K562 (cell line): ENCODE data around the gene GPR39. TPM values are rescaled to one million over a fixed set of nuclear protein-coding genes. Genes with fewer than 3 reads are reported as not detected.

Experiments
- ATAC-seq: fragments of 200-7000 bp; cut with Tn5 transposase; 3 replicates; pipeline ENCODE4 v1.9.1; 2020; ENCODE audit warnings: moderate library complexity
- BruUV-seq: library from RNA; stranded (reverse); fragments of 400-500 nt; replicated peaks from 2 replicates; lab custom pipeline; 2021; lab: Mats Ljungman, UMichigan
- CTCF ChIA-PET: fragments of 300-600 bp; formaldehyde crosslinking; extraction: SDS; loops from one replicate; lab custom pipeline; 2021; ENCODE audit warnings: low intra/inter-chr PET ratio; lab: Yijun Ruan, JAX
- POLR2A ChIA-PET: fragments of 300-600, 350-650 bp; sonication (Branson Sonifier 250); formaldehyde crosslinking; extraction: SDS; loops from one replicate; lab custom pipeline; 2021; ENCODE audit warnings: antibody characterized with exemption, inconsistent platforms; lab: Yijun Ruan, JAX
- DNase-seq, 4 experiments: peaks; one replicate each; pipeline versions ENCODE4 v3.0.0 to v3.0.0-alpha.2; 2011 to 2018; ENCODE audit warnings: low spot score in 3 of 4, mixed read lengths in 3 of 4; ENCODE audit errors: extremely low read depth in 1 of 4
- FAIRE-seq: peaks from 2 replicates; lab custom pipeline; 2011; peaks lifted over from hg19 to GRCh38; lab: Jason Lieb, UNC
- H2AFZ ChIP-seq: 2 replicates; pipeline ENCODE4 v1.6.0; 2011; ENCODE audit warnings: low read depth, low read length, control low read depth, inconsistent platforms
- H3K27ac ChIP-seq: fragments of 200-600 bp; 3 replicates; pipeline ENCODE4 v1.8.0; 2011; ENCODE audit warnings: low read depth, mild to moderate bottlenecking, control low read depth, inconsistent platforms, low read length, moderate library complexity, mixed read lengths; ENCODE audit errors: extremely low read depth
- H3K27me3 ChIP-seq, 2 experiments: fragments of 300-600 bp in 1 of 2; 2 replicates in 1 of 2; 3 replicates in 1 of 2; pipeline versions ENCODE4 v1.6.0 to v1.8.0; 2011; ENCODE audit warnings: inconsistent platforms in 2 of 2, low read length in 2 of 2, mild to moderate bottlenecking in 1 of 2, mixed read lengths in 1 of 2, moderate library complexity in 1 of 2; ENCODE audit not compliant: control insufficient read depth in 2 of 2, insufficient read depth in 2 of 2
- H3K36me3 ChIP-seq: fragments of 300-600 bp; 3 replicates; pipeline ENCODE4 v1.8.0; 2011; ENCODE audit warnings: mild to moderate bottlenecking, low read length, inconsistent platforms; ENCODE audit not compliant: control insufficient read depth, insufficient read depth
- H3K4me1 ChIP-seq, 2 experiments: fragments of 200-600 bp in 1 of 2; replicated peaks in 1 of 2; 2 replicates in 1 of 2; 3 replicates in 1 of 2; pipeline versions ENCODE4 v1.5.1 to v1.8.0; 2011; ENCODE audit warnings: inconsistent platforms in 2 of 2, low read length in 2 of 2, mild to moderate bottlenecking in 1 of 2, mixed read lengths in 1 of 2, moderate library complexity in 1 of 2; ENCODE audit not compliant: control insufficient read depth in 2 of 2, insufficient read depth in 2 of 2
- H3K4me2 ChIP-seq: 2 replicates; pipeline ENCODE4 v1.6.1; 2011; ENCODE audit warnings: low read length, control low read depth, inconsistent platforms, mixed read lengths; ENCODE audit not compliant: insufficient read depth
- H3K4me3 ChIP-seq: fragments of 200-600 bp; sonication (generic), shearing (Covaris generic); 2 replicates; pipeline ENCODE4 v1.5.1; 2016; ENCODE audit warnings: control low read depth, inconsistent platforms
- H3K79me2 ChIP-seq: fragments of 200-600 bp; 3 replicates; pipeline ENCODE4 v1.8.0; 2011; ENCODE audit warnings: low read length, inconsistent platforms; ENCODE audit not compliant: control insufficient read depth, insufficient read depth
- H3K9ac ChIP-seq, 2 experiments: 2 replicates each; pipeline versions ENCODE4 v1.6.0 to v1.6.1; 2011; ENCODE audit warnings: low read depth in 2 of 2, low read length in 2 of 2, control low read depth in 1 of 2, inconsistent platforms in 1 of 2, mild to moderate bottlenecking in 1 of 2, mixed read lengths in 1 of 2; ENCODE audit not compliant: insufficient read depth in 1 of 2
- H3K9me1 ChIP-seq: one replicate; pipeline ENCODE4 v1.6.0; 2011; ENCODE audit warnings: inconsistent platforms, mild to moderate bottlenecking, low read length, moderate library complexity; ENCODE audit not compliant: control insufficient read depth, insufficient read depth
- H3K9me3 ChIP-seq: replicated peaks from 2 replicates; pipeline ENCODE4 v1.5.1; 2011; ENCODE audit warnings: low read depth, low read length, inconsistent platforms; ENCODE audit not compliant: control insufficient read depth, insufficient read depth
- H4K20me1 ChIP-seq: replicated peaks from 2 replicates; pipeline ENCODE4 v1.6.1; 2011; ENCODE audit warnings: low read length, inconsistent platforms, mixed read lengths; ENCODE audit not compliant: control insufficient read depth, insufficient read depth
- BHLHE40 ChIP-seq: IDR thresholded peaks from 2 replicates; pipeline ENCODE4 v1.6.1; 2011; ENCODE audit warnings: low read length, improper control_type of control experiment
- BRD9 ChIP-seq: fragments of 450-650 bp; IDR thresholded peaks from 2 replicates; pipeline ENCODE4 v1.6.1; 2018; ENCODE audit warnings: low read depth; ENCODE audit not compliant: partially characterized antibody
- CEBPG ChIP-seq, 3 experiments: fragments of 200-800 bp in 1 of 3; sonication (Bioruptor generic) in 1 of 3; sonication (generic) in 1 of 3; formaldehyde crosslinking in 1 of 3; IDR thresholded peaks in 2 of 3; conservative IDR thresholded peaks in 1 of 3; 2 replicates each; pipeline versions ENCODE4 v1.6.1 to v1.8.0; 2016 to 2022; ENCODE audit warnings: missing compliant biosample characterization in 2 of 3, missing genetic modification characterization in 2 of 3, mild to moderate bottlenecking in 1 of 3, missing genetic modification reagents in 1 of 3
- DACH1 ChIP-seq: fragments of 450-650 bp; IDR thresholded peaks from 2 replicates; pipeline ENCODE4 v1.6.1; 2018; ENCODE audit not compliant: partially characterized antibody
- FOS ChIP-seq: IDR thresholded peaks from 3 replicates; pipeline ENCODE4 v1.6.1; 2011; ENCODE audit not compliant: insufficient read length; ENCODE audit errors: extremely low read depth
- KLF10 ChIP-seq: fragments of 250-450 bp; sonication (Bioruptor Pico); IDR thresholded peaks from 2 replicates; pipeline ENCODE4 v1.6.1; 2021; ENCODE audit warnings: matching md5 sums
- PPARD ChIP-seq: fragments of 250-450 bp; sonication (Bioruptor Pico); IDR thresholded peaks from 2 replicates; pipeline ENCODE4 v1.8.0; 2022; ENCODE audit warnings: inconsistent platforms, mild to moderate bottlenecking, moderate library complexity
- TRIM24 ChIP-seq, 2 experiments: fragments of 450-650 bp; IDR thresholded peaks; 2 replicates each; pipeline ENCODE4 v1.6.1; 2016
- ZNF324 ChIP-seq: fragments of 250-450 bp; sonication (Bioruptor Pico); IDR thresholded peaks from 2 replicates; pipeline ENCODE4 v1.4.0; 2020; ENCODE audit warnings: mild to moderate bottlenecking
- WGBS: fragments of 100-300 bp; shearing (Covaris generic); methylation state at CpG from one replicate; pipeline ENCODE4 v1.1.6; 2016; ENCODE audit warnings: low coverage, mixed read lengths; ENCODE audit not compliant: insufficient coverage; ENCODE audit errors: missing lambda C conversion rate; 5-methylcytosine and 5-hydroxymethylcytosine counted together
- in situ Hi-C: fragments of 300-500 bp; cut with MboI; formaldehyde crosslinking; loops from 4 replicates; pipeline ENCODE4 v1.15.0; 2018; ENCODE audit warnings: inconsistent platforms, mixed read lengths
- intact Hi-C: fragments of 100-400 bp; cut with micrococcal nuclease; formaldehyde crosslinking; loops from 2 replicates; pipeline ENCODE4 v1.14.2; 2022
- polyA plus RNA-seq, 8 experiments: library from polyadenylated mRNA; depleted of rRNA in 4 of 8; stranded (reverse) in 5 of 8; unstranded in 3 of 8; fragments of >200 nt; fragmentation: Nextera tagmentation in 2 of 8; fragmentation: Illumina TruSeq in 1 of 8; extraction: Ambion mirVana in 2 of 8; extraction: Trizol in 1 of 8; gene quantifications; 2 replicates each; pipeline versions ENCODE4 v1.2.1 to v1.2.3, GENCODE V29; 2011 to 2014; ENCODE audit warnings: inconsistent platforms in 1 of 8, missing spikeins in 1 of 8
- total RNA-seq, 7 experiments: library from RNA; depleted of rRNA in 6 of 7; stranded (reverse); fragments of >200 nt in 6 of 7; fragmentation: Illumina TruSeq in 2 of 7; extraction: Trizol in 2 of 7; gene quantifications; 2 replicates each; pipeline versions ENCODE4 v1.2.1 to v1.2.3, GENCODE V29; 2011 to 2021; ENCODE audit warnings: low replicate concordance in 1 of 7
- TF ChIP-seq, protein P1 (sequence below), 3 experiments: fragments of 200-800 bp in 1 of 3; sonication (Bioruptor generic) in 1 of 3; sonication (generic) in 1 of 3; formaldehyde crosslinking in 1 of 3; IDR thresholded peaks; 2 replicates each; pipeline versions ENCODE4 v1.6.1 to v1.8.0; 2016 to 2022; ENCODE audit warnings: mild to moderate bottlenecking in 2 of 3, missing compliant biosample characterization in 2 of 3, missing genetic modification characterization in 2 of 3, missing genetic modification reagents in 1 of 3
- TF ChIP-seq, protein P2 (sequence below): sonication (generic); formaldehyde crosslinking; IDR thresholded peaks from 2 replicates; pipeline ENCODE4 v1.8.1; 2023; ENCODE audit warnings: mild to moderate bottlenecking, missing genetic modification reagents

The GPR39 gene
- total and polyA plus RNA-seq, 9 of the 15 experiments (the other 6 are each of a cell fraction or from before 2014, with no cell fraction given): 0.04 TPM; not detected in 8

DNA sequence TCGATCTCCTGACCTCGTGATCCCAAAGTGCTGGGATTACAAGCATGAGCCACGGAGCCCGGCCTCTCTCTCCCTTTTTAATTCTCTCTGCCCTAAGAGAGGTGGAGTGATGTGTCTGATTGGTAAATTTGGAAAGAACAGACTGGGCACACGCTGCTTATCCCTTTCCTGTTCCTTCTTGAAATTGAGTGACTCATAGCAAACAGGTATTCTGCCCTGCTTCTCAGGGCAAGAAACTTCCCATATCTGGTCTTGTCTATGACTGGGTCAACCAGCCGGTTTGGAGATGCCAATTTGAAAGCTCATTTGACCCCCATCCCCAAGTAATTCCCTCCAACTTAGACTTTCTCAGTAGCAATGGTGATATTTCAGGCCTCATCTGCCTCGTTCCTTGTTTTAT, 238.4 kb downstream of the GPR39 start:
- POLR2A ChIA-PET: no interaction called here
- DNase-seq: no peak
- ATAC-seq: no peak
- BruUV-seq: no TSS peak
- Histone ChIP-seq H3K9me1 (no peaks in the 10 kb centered on the region), H3K9ac (no peak overlapping the region), H3K4me2 (no peak overlapping the region), H3K9me3 (no peaks in the 10 kb centered on the region), H3K27me3 (no peaks in the 10 kb centered on the region), H3K79me2 (no peaks in the 10 kb centered on the region), H4K20me1 (no peaks in the 10 kb centered on the region), H3K36me3 (no peaks in the 10 kb centered on the region), H3K27ac (no peak overlapping the region), H3K4me3 (no peak overlapping the region), H3K4me1 (no peaks in the 10 kb centered on the region), H2AFZ (no peak overlapping the region)
- under 1% methylated on average over 7 of the region's 7 CpGs for WGBS
- in situ Hi-C loops (no loop called here), intact Hi-C loops (no loop called here)
- CTCF ChIA-PET: no interaction called here
- TF ChIP-seq KLF10 (CRISPR knock-in tag): no peak
- no peak for FAIRE-seq

DNA sequence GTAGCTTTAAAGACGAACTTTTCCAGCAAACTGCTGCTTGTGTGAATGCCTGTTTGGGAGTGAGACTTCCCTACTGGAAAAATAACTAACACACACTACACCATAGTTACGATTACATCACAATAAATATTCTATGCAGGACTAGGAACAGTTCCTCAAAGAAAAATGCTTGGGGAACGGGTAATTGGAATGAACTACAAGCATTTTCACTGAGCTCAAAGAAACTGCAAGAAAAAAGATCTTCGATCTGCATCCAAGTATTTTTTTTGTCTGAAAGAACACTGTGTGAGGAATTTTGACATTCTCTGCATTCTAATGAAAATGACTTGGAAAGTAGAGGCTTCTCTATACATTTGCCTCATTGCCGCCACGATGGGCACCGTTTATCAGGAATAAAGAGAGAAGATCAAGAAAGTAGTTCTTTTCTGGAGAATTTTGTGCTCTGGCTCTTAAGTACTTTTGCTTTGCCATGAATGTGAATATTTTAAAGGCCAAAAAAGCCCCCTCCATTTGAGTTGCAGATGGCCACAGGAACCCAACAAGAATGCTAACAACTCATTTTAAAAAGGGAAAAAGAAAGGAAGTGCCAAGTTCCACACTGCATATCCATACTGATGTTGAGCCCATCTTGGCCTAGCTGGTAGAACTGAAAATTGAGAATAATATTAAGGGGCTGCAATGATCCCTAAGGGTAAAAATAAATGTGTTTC, 239.8 kb downstream of the GPR39 start:
- Histone ChIP-seq H2AFZ (no peak overlapping the region), H3K79me2 (no peaks in the 10 kb centered on the region), H3K4me1 (no peaks in the 10 kb centered on the region), H3K4me2 (no peak overlapping the region), H3K9me1 (no peaks in the 10 kb centered on the region), H4K20me1 (no peaks in the 10 kb centered on the region), H3K36me3 (no peaks in the 10 kb centered on the region), H3K9me3 (no peaks in the 10 kb centered on the region), H3K27ac (no peak overlapping the region), H3K9ac (no peak overlapping the region), H3K27me3 (no peaks in the 10 kb centered on the region), H3K4me3 (no peak overlapping the region)
- CTCF ChIA-PET: no interaction called here
- POLR2A ChIA-PET: no interaction called here
- no peak for ATAC-seq
- FAIRE-seq: no peak
- BruUV-seq: no TSS peak
- intact Hi-C loops: no loop called here
- in situ Hi-C loops: no loop called here
- no peak for DNase-seq
- WGBS: 2% methylated on average over 7 of the region's 7 CpGs
- TF ChIP-seq, protein P1, sequence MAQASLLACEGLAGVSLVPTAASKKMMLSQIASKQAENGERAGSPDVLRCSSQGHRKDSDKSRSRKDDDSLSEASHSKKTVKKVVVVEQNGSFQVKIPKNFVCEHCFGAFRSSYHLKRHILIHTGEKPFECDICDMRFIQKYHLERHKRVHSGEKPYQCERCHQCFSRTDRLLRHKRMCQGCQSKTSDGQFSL (CRISPR knock-in tag; IDR thresholded peaks at IDR 0.05): no peak
- TF ChIP-seq, protein P1 (tag; IDR thresholded peaks at IDR 0.05): no peak
- TF ChIP-seq DACH1 (no peak), PPARD (CRISPR knock-in tag) (no peak), TRIM24 (IDR thresholded peaks at IDR 0.05) (no peak), ZNF324 (CRISPR knock-in tag) (no peak), BRD9 (no peak), BHLHE40 (no peak), FOS (no peak), CEBPG (CRISPR knock-in tag; IDR thresholded peaks at IDR 0.05) (no peak), CEBPG (tag; conservative IDR thresholded peaks at IDR 0.05 in 1 of 2, IDR thresholded peaks at IDR 0.05 in 1 of 2) (no peak)
- TF ChIP-seq, protein P2, sequence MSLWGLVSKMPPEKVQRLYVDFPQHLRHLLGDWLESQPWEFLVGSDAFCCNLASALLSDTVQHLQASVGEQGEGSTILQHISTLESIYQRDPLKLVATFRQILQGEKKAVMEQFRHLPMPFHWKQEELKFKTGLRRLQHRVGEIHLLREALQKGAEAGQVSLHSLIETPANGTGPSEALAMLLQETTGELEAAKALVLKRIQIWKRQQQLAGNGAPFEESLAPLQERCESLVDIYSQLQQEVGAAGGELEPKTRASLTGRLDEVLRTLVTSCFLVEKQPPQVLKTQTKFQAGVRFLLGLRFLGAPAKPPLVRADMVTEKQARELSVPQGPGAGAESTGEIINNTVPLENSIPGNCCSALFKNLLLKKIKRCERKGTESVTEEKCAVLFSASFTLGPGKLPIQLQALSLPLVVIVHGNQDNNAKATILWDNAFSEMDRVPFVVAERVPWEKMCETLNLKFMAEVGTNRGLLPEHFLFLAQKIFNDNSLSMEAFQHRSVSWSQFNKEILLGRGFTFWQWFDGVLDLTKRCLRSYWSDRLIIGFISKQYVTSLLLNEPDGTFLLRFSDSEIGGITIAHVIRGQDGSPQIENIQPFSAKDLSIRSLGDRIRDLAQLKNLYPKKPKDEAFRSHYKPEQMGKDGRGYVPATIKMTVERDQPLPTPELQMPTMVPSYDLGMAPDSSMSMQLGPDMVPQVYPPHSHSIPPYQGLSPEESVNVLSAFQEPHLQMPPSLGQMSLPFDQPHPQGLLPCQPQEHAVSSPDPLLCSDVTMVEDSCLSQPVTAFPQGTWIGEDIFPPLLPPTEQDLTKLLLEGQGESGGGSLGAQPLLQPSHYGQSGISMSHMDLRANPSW (CRISPR knock-in tag): no peak
